ENCODE measurements around the gene SAT2. TPM values are rescaled to one million over a fixed set of nuclear protein-coding genes. Genes with fewer than 3 reads are reported as not detected.

Gene SAT2
- total and polyA plus RNA-seq, 10 of the 15 experiments (the other 5 are each of a cell fraction or from before 2014, with no cell fraction given) = 14.6 to 44.0 (median 27.9) TPM

DNA sequence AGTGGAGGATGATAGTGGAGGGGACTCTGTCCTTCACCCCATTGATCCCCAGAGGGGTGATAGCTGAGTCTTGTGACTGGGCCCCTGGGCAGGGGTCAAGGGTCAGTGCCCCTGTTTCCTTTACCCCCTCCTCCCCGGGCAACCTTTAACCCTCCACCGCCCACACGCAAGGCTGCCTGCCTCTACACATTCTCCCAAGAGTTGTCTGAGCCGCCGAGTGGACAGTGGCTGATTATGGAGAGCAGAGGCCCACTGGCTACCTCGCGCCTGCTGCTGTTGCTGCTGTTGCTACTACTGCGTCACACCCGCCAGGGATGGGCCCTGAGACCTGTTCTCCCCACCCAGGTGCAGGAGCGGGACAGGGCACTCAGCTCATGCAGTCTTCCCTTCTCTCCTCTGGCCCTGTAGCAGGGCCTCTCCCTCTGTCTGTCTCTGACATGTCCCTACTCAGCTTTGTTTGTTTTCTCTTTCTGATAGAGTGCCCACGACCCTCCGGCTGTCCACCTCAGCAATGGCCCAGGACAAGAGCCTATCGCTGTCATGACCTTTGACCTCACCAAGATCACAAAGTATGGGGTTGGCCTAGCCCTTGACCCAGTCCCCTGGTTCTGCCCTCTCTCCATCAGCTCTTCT lies 2.4 kb upstream of the SAT2 start, which contains the start of gene SHBG:
TSS of gene SHBG (plus strand) at position 197 of the 633 bp plus-strand sequence. CDS start at position 235, 38 bp downstream.
- Histone ChIP-seq H3K4me1 (ENCODE audit: control insufficient read depth, insufficient read depth, low read length) (peaks cover 3% of the 10 kb centered on the region), H3K27me3 (replicated peaks in 1 of 2; ENCODE audit: control insufficient read depth in 2 of 2, insufficient read depth in 2 of 2, low read length in 1 of 2) (no peaks in the 10 kb centered on the region), H4K20me1 (ENCODE audit: control insufficient read depth, insufficient read depth) (no peaks in the 10 kb centered on the region), H3K36me3 (ENCODE audit: control insufficient read depth in 2 of 2, insufficient read depth in 2 of 2, low read length in 1 of 2) (no peaks in the 10 kb centered on the region), H3K9ac (ENCODE audit: control insufficient read depth, insufficient read depth, low read length) (no peak within 1 kb of the TSS), H3K9me3 (replicated peaks; ENCODE audit: control insufficient read depth, insufficient read depth, low read length) (no peaks in the 10 kb centered on the region), H3K79me2 (ENCODE audit: control insufficient read depth, insufficient read depth, low read length) (peaks cover 2% of the 10 kb centered on the region), H3K4me2 (ENCODE audit: control insufficient read depth, insufficient read depth) (no peak within 1 kb of the TSS), H2AFZ (ENCODE audit: control insufficient read depth, low read depth, low read length) (no peak within 1 kb of the TSS), H3K27ac (ENCODE audit: control insufficient read depth, insufficient read depth) (no peak within 1 kb of the TSS), H3K4me3 (no peak within 1 kb of the TSS)
- in situ Hi-C loops (cut with MboI) = no loop called here
- RAD21 ChIA-PET (ENCODE audit: unreplicated experiment) = interaction anchor here (1.0 kb wide), 1 partner anchor 57 kb away, joined by 4 read pairs; the partner anchor contains the start of gene TP53
- no TSS peak for BruUV-seq (replicated peaks)
- TF ChIP-seq, protein P1, sequence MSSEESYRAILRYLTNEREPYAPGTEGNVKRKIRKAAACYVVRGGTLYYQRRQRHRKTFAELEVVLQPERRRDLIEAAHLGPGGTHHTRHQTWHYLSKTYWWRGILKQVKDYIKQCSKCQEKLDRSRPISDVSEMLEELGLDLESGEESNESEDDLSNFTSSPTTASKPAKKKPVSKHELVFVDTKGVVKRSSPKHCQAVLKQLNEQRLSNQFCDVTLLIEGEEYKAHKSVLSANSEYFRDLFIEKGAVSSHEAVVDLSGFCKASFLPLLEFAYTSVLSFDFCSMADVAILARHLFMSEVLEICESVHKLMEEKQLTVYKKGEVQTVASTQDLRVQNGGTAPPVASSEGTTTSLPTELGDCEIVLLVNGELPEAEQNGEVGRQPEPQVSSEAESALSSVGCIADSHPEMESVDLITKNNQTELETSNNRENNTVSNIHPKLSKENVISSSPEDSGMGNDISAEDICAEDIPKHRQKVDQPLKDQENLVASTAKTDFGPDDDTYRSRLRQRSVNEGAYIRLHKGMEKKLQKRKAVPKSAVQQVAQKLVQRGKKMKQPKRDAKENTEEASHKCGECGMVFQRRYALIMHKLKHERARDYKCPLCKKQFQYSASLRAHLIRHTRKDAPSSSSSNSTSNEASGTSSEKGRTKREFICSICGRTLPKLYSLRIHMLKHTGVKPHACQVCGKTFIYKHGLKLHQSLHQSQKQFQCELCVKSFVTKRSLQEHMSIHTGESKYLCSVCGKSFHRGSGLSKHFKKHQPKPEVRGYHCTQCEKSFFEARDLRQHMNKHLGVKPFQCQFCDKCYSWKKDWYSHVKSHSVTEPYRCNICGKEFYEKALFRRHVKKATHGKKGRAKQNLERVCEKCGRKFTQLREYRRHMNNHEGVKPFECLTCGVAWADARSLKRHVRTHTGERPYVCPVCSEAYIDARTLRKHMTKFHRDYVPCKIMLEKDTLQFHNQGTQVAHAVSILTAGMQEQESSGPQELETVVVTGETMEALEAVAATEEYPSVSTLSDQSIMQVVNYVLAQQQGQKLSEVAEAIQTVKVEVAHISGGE (CRISPR knock-in tag; IDR thresholded peaks at IDR 0.05) = no peak
- TF ChIP-seq, protein P2, sequence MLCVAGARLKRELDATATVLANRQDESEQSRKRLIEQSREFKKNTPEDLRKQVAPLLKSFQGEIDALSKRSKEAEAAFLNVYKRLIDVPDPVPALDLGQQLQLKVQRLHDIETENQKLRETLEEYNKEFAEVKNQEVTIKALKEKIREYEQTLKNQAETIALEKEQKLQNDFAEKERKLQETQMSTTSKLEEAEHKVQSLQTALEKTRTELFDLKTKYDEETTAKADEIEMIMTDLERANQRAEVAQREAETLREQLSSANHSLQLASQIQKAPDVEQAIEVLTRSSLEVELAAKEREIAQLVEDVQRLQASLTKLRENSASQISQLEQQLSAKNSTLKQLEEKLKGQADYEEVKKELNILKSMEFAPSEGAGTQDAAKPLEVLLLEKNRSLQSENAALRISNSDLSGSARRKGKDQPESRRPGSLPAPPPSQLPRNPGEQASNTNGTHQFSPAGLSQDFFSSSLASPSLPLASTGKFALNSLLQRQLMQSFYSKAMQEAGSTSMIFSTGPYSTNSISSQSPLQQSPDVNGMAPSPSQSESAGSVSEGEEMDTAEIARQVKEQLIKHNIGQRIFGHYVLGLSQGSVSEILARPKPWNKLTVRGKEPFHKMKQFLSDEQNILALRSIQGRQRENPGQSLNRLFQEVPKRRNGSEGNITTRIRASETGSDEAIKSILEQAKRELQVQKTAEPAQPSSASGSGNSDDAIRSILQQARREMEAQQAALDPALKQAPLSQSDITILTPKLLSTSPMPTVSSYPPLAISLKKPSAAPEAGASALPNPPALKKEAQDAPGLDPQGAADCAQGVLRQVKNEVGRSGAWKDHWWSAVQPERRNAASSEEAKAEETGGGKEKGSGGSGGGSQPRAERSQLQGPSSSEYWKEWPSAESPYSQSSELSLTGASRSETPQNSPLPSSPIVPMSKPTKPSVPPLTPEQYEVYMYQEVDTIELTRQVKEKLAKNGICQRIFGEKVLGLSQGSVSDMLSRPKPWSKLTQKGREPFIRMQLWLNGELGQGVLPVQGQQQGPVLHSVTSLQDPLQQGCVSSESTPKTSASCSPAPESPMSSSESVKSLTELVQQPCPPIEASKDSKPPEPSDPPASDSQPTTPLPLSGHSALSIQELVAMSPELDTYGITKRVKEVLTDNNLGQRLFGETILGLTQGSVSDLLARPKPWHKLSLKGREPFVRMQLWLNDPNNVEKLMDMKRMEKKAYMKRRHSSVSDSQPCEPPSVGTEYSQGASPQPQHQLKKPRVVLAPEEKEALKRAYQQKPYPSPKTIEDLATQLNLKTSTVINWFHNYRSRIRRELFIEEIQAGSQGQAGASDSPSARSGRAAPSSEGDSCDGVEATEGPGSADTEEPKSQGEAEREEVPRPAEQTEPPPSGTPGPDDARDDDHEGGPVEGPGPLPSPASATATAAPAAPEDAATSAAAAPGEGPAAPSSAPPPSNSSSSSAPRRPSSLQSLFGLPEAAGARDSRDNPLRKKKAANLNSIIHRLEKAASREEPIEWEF (IDR thresholded peaks at IDR 0.05; ENCODE audit: insufficient replicate concordance, low read depth, low read length) = no peak
- TF ChIP-seq RELA (IDR thresholded peaks at IDR 0.05; ENCODE audit: borderline replicate concordance, partially characterized antibody) = no peak
- TF ChIP-seq ZSCAN29 (IDR thresholded peaks at IDR 0.05) = no peak
- TF ChIP-seq CBX5 (IDR thresholded peaks at IDR 0.05; ENCODE audit: low read depth) = no peak
- no peak for TF ChIP-seq POU2F2 (IDR thresholded peaks at IDR 0.05; ENCODE audit: borderline replicate concordance, low read depth, low read length)
- TF ChIP-seq CEBPB (IDR thresholded peaks at IDR 0.05; ENCODE audit: borderline replicate concordance in 1 of 2, low read depth in 2 of 2, low read length in 2 of 2) = no peak
- TF ChIP-seq YY1 (IDR thresholded peaks at IDR 0.05; ENCODE audit: low read depth, low read length) = no peak
- no peak for TF ChIP-seq CREB1 (IDR thresholded peaks at IDR 0.05; ENCODE audit: low read depth)
- TF ChIP-seq BMI1 (IDR thresholded peaks at IDR 0.05; ENCODE audit: borderline replicate concordance) = no peak
- DNase-seq (ENCODE audit: low read depth, low spot score) (no peak), FAIRE-seq (no peak), ATAC-seq (no peak)
- POLR2A ChIA-PET = interaction anchor here (0.6 to 1.4 kb wide), 3 partner anchors 29 to 271 kb away, joined by 3 to 8 read pairs (median 4); partner anchors contain the start of genes TP53 and WRAP53
- CTCF ChIA-PET = interaction anchor here (8.2 kb wide), 1 partner anchor 58 kb away, joined by 128 read pairs; the partner anchor contains the start of genes TP53 and WRAP53
- 64% methylated on average over 13 of the region's 13 CpGs for WGBS (ENCODE audit: insufficient coverage, insufficient replicate concordance, low lambda C conversion rate, missing lambda C conversion rate)
- SMC1A ChIA-PET (ENCODE audit: uncharacterized antibody, unreplicated experiment) = interaction anchor here (0.8 to 1.6 kb wide), 4 partner anchors 38 to 60 kb away, joined by 3 to 6 read pairs (median 3); partner anchors contain the start of genes MPDU1, TP53 and WRAP53
- intact Hi-C loops (cut with micrococcal nuclease; ENCODE audit: unreplicated experiment) = loop anchor here (5.0 kb wide), 1 partner anchor 47 kb away; no protein-coding TSS in a partner anchor

Measured in GM12878 (cell line).